Nephron (organoid): ENCODE results near the gene SUN1.

Experiments used
- H3K27ac Mint-ChIP-seq, 3 experiments: 2 replicates each; pipeline ENCODE4 v1.8.0; 2020; ENCODE audit warnings: mixed read lengths in 3 of 3, mild to moderate bottlenecking in 2 of 3, moderate library complexity in 1 of 3
- H3K27me3 Mint-ChIP-seq: 2 replicates; pipeline ENCODE4 v1.8.0; 2021; ENCODE audit warnings: low read depth, mild to moderate bottlenecking, moderate library complexity, mixed read lengths
- H3K36me3 Mint-ChIP-seq: 2 replicates; pipeline ENCODE4 v1.8.0; 2020; ENCODE audit warnings: low read depth, mixed read lengths
- H3K4me1 Mint-ChIP-seq: 2 replicates; pipeline ENCODE4 v1.8.0; 2020; ENCODE audit warnings: mixed read lengths
- H3K4me3 Mint-ChIP-seq, 3 experiments: 2 replicates each; pipeline ENCODE4 v1.8.0; 2020; ENCODE audit warnings: mild to moderate bottlenecking in 3 of 3, mixed read lengths in 3 of 3, moderate library complexity in 2 of 3
- H3K9me3 Mint-ChIP-seq: 2 replicates; pipeline ENCODE4 v1.8.0; 2020; ENCODE audit warnings: mixed read lengths
- TF ChIP-seq, protein P1 (sequence below), 3 experiments: fragments of 200-600 bp; sonication (generic); IDR thresholded peaks; one replicate each; pipeline ENCODE4 v1.5.0; 2021; ENCODE audit warnings: antibody characterized with exemption in 3 of 3; ENCODE audit not compliant: unreplicated experiment in 3 of 3

The SUN1 gene

DNA sequence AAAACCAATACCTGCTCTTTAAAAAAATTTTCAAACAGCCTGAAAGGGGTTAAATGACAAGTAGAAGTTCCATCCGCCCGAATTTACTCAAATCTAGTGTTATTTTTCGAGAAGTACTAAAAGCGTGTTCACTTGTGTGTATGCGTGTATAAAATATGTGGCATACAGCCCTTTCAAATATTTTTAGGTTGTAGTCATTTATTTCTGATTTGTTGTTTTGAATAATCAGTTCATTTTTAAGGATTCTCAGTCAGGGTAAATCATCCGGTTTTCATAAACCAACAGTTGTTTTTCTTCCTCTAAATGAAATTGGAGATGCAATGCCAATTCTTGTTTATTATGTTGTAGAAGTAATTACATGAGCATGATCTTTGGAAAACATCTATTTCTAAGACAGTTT is 6.9 kb upstream of the SUN1 start:
- H3K4me3 Mint-ChIP-seq = no peak overlapping the region
- peaks cover 50% of the 10 kb centered on the region for H3K4me1 Mint-ChIP-seq
- TF ChIP-seq, protein P1, sequence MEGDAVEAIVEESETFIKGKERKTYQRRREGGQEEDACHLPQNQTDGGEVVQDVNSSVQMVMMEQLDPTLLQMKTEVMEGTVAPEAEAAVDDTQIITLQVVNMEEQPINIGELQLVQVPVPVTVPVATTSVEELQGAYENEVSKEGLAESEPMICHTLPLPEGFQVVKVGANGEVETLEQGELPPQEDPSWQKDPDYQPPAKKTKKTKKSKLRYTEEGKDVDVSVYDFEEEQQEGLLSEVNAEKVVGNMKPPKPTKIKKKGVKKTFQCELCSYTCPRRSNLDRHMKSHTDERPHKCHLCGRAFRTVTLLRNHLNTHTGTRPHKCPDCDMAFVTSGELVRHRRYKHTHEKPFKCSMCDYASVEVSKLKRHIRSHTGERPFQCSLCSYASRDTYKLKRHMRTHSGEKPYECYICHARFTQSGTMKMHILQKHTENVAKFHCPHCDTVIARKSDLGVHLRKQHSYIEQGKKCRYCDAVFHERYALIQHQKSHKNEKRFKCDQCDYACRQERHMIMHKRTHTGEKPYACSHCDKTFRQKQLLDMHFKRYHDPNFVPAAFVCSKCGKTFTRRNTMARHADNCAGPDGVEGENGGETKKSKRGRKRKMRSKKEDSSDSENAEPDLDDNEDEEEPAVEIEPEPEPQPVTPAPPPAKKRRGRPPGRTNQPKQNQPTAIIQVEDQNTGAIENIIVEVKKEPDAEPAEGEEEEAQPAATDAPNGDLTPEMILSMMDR (IDR thresholded peaks at IDR 0.05; ENCODE audit: unreplicated experiment in 3 of 3) = no peak
- H3K27me3 Mint-ChIP-seq = no peaks in the 10 kb centered on the region
- peak overlapping the region in 1 of 3 experiments; percentile 30 for H3K27ac Mint-ChIP-seq
- peaks cover 24% of the 10 kb centered on the region for H3K36me3 Mint-ChIP-seq
- no peaks in the 10 kb centered on the region for H3K9me3 Mint-ChIP-seq

DNA sequence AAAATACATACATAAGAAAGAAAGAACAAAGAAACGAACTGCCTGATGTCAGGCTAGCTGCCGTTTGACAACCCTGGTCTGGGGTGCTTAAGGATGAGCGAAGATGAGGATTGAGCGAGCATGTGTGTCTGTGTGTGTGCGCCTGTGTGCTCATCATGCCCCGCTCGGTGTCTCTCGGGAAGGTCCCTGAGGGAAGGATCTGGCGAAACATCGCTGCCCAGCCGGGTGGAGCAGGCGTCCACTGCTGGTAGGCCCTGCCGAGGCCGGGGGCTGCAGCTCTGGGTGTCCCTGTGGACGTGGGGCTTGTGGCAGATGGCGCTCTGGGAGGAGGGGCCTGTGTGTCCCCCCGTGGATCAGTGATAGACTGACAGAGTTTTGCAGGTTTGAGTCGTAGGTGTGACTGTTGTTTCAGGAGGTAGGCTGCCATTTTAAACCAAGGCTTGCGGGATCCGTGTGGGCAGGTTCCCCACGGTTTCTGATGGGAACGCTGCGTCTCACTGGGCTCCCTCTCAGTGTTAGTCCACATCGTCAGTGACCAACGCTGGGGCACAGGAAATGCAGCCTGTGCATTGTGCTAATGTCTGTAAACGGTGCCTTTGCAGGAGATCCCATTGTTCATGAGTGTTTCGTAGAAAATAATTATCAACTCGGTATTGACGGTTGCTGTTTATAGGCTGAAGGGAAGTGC is 5.9 kb upstream of the SUN1 start:
- H3K27ac Mint-ChIP-seq = no peak overlapping the region
- peaks cover 50% of the 10 kb centered on the region for H3K4me1 Mint-ChIP-seq
- no peaks in the 10 kb centered on the region for H3K9me3 Mint-ChIP-seq
- peaks cover 19% of the 10 kb centered on the region for H3K36me3 Mint-ChIP-seq
- TF ChIP-seq, protein P1 (IDR thresholded peaks at IDR 0.05; ENCODE audit: unreplicated experiment in 3 of 3) = no peak
- no peaks in the 10 kb centered on the region for H3K27me3 Mint-ChIP-seq
- no peak overlapping the region for H3K4me3 Mint-ChIP-seq

DNA sequence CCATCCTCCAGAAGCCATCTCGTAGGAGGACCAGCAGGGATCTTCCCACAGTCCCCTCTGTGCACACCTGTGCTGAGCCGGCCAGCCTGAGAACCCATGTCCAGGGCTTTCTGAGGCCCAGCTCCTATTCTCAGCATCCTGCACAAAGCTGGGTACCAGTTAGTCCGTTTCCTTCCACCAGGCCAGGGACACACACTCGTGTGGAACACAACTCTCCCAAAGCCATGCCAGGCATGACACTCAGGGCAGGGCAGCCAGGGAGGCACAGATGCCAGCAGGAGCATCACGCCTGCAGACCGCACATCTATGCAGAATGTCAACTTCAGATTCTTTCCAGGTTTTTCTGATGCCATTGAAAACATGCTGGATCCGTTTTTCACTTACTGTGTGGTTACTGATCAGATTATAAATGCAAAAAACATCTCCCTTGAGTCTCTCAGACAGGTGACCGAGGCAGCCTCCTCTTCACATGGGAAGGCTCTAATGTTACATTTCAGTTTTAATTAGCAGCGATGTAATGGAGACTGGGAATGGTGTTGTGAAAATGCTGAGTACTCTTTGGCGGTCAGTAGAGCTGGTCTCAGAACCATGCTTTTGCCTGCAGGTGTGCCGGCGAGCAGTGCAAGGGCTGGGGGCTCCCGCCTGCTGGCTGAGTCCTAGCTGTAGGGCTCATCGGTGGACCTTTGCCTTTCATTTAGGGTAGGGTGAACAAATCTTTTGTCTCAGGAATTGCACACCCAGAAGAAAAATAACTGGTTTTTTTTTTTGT is 3.3 kb upstream of the SUN1 start:
- TF ChIP-seq, protein P1 (IDR thresholded peaks at IDR 0.05; ENCODE audit: unreplicated experiment in 3 of 3) = no peak
- Mint-ChIP-seq H3K4me1 (peaks cover 50% of the 10 kb centered on the region), H3K27ac (peak overlapping the region in 2 of 3 experiments; percentile 33 to 35), H3K4me3 (no peak overlapping the region), H3K9me3 (no peaks in the 10 kb centered on the region), H3K36me3 (peaks cover 27% of the 10 kb centered on the region), H3K27me3 (no peaks in the 10 kb centered on the region)

DNA sequence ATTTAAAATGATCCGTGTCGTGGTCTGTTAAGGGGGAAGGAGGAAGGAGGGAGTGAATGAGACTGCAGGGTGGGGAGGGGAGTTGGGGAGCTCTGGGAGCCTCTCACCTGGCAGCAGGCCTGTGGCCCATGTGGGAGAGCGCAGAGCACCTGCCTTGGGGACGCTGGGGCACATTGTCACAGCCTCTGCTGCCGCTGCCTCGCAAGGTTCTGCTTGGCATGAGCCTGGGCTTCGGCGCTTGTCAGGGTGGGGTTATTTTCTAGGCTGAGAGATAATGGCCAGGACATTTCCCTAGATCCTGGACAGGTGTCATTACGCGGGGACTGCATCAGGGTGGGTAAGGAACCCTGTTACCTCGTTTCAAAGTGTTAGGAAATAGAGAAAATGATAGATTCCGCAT is 2.2 kb upstream of the SUN1 start:
- Mint-ChIP-seq H3K4me1 (peaks cover 43% of the 10 kb centered on the region), H3K9me3 (no peaks in the 10 kb centered on the region), H3K36me3 (peaks cover 24% of the 10 kb centered on the region), H3K27me3 (peaks cover 3% of the 10 kb centered on the region), H3K4me3 (no peak overlapping the region), H3K27ac (peak overlapping the region in 2 of 3 experiments; percentile 87 to 95)
- TF ChIP-seq, protein P1 (IDR thresholded peaks at IDR 0.05; ENCODE audit: unreplicated experiment in 3 of 3) = no peak

DNA sequence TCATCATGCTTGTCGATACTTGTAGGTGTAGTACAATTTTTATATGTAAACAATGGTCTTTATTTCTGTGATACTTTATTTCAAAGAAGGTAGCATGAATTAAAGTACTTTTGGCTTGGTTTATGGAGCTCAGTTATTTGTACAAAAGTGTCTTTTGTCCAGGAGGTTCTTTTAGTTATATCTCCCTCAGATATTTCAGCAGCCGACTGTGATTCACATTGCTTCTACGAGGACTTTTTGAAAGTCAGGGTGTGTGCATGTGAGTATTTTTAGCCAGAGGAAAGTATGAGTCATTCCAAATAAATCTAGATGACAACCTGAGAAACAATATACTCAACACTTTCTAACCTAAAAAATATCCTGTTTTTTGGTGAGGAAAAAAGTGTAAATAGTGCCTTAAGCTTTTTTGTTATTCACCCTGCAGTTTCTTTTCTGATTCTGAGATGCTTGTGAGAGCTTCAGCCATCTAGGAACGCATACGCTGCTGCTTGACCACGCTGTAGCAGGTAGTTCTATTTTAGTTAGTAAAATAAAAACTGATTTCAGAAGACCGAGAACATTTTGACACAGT is 595 bp upstream of the SUN1 start:
- Mint-ChIP-seq H3K27me3 (peaks cover 3% of the 10 kb centered on the region), H3K4me1 (peaks cover 53% of the 10 kb centered on the region), H3K9me3 (no peaks in the 10 kb centered on the region), H3K27ac (peak overlapping the region; percentile 79 to 95 (median 87)), H3K36me3 (peaks cover 18% of the 10 kb centered on the region), H3K4me3 (peak overlapping the region in 1 of 3 experiments; percentile 47)
- TF ChIP-seq, protein P1 (IDR thresholded peaks at IDR 0.05; ENCODE audit: unreplicated experiment in 3 of 3) = no peak
